Measurements from ENCODE around the gene KRTAP9-9. TPM values are rescaled to one million over a fixed set of nuclear protein-coding genes. Genes with fewer than 3 reads are reported as not detected.
"Not testable (repeated sequence)": the region's sequence is repeated elsewhere in the genome, so short reads cannot be mapped to it uniquely, and the experiment has no call there.

Gene KRTAP9-9
- total and polyA plus RNA-seq, 11 donors = not detected

DNA sequence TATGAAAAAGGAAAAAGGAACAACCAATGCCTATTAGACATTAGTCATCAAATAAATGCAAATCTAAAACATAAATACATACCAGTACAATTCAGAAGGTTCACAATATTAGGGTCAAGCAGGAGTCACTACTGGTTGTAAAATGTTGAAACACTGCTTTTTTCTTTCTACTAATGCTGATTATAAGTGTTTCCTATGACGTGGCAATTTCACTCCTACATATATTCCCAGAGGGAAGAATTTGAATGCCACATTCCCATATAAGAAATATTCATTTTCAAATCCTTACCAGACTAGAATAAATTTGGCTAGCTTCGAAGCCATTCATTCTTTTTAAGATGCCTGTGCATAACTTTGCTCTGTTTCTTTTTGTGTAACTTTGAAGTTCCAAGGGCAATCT lies 31.4 kb upstream of the KRTAP9-9 start:
- no peak overlapping the region for H3K27ac ChIP-seq
- peaks cover 0 to 11% (median 0%) of the 10 kb centered on the region in 9 donors for H3K27me3 ChIP-seq
- ATAC-seq (no peak), DNase-seq (no peak)
- peaks cover 0 to 5% (median 0%) of the 10 kb centered on the region in 12 donors for H3K9me3 ChIP-seq
- H3K4me3 ChIP-seq = no peak overlapping the region
- no peak for TF ChIP-seq POLR2A (IDR thresholded peaks at IDR 0.05)
- TF ChIP-seq, protein P1, sequence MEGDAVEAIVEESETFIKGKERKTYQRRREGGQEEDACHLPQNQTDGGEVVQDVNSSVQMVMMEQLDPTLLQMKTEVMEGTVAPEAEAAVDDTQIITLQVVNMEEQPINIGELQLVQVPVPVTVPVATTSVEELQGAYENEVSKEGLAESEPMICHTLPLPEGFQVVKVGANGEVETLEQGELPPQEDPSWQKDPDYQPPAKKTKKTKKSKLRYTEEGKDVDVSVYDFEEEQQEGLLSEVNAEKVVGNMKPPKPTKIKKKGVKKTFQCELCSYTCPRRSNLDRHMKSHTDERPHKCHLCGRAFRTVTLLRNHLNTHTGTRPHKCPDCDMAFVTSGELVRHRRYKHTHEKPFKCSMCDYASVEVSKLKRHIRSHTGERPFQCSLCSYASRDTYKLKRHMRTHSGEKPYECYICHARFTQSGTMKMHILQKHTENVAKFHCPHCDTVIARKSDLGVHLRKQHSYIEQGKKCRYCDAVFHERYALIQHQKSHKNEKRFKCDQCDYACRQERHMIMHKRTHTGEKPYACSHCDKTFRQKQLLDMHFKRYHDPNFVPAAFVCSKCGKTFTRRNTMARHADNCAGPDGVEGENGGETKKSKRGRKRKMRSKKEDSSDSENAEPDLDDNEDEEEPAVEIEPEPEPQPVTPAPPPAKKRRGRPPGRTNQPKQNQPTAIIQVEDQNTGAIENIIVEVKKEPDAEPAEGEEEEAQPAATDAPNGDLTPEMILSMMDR (IDR thresholded peaks at IDR 0.05) = no peak
- 55 to 66% (median 58%) methylated on average over 2 of the region's 2 CpGs for WGBS, 4 donors
- no peaks in the 10 kb centered on the region for H3K4me1 ChIP-seq
- H3K36me3 ChIP-seq = no peaks in the 10 kb centered on the region
- intact Hi-C loops (cut with DNase I) = no loop called here

DNA sequence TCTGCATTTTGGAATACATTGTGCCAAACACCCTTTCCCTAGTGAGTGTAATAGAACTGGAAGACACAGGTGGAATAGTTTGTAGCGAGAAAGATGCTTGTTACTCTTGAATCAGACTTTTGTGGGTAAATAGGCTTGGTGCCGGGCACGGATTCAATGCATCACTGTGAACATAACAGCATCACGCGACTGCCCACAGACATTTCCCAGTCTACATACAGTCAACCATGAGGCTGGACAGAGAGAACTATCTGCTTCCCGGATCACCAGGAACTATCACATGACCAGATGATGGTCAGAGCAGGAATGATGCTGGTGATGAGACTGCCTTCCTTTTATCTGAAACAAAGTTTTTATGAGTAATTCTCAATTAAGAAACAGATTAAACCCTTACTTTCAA lies 29.1 kb upstream of the KRTAP9-9 start:
- Histone ChIP-seq H3K9me3 (no peaks in the 10 kb centered on the region), H3K36me3 (no peaks in the 10 kb centered on the region), H3K4me1 (no peaks in the 10 kb centered on the region), H3K4me3 (no peak overlapping the region), H3K27ac (no peak overlapping the region), H3K27me3 (peaks cover 0 to 17% (median 0%) of the 10 kb centered on the region in 9 donors)
- WGBS, 4 donors = 92 to 95% (median 92%) methylated on average over 6 of the region's 6 CpGs
- intact Hi-C loops (cut with DNase I) = no loop called here
- no peak for DNase-seq
- TF ChIP-seq POLR2A (IDR thresholded peaks at IDR 0.05) = no peak
- TF ChIP-seq, protein P1 (IDR thresholded peaks at IDR 0.05) = no peak
- no peak for ATAC-seq

DNA sequence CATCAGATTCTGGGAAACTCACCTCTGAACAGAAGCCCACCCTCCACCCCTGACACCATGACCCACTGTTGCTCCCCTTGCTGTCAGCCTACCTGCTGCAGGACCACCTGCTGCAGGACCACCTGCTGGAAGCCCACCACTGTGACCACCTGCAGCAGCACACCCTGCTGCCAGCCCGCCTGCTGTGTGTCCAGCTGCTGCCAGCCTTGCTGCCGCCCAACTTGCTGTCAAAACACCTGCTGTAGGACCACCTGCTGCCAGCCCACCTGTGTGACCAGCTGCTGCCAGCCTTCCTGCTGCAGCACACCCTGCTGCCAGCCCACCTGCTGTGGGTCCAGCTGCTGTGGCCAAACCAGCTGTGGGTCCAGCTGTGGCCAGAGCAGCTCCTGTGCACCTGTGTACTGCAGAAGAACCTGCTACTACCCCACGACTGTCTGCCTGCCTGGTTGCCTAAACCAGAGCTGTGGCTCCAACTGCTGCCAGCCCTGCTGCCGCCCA lies 28.5 kb upstream of the KRTAP9-9 start, which contains the start of gene KRTAP9-2:
TSS of gene KRTAP9-2 (plus strand) at position 51 of the 498 bp plus-strand sequence. CDS start at position 58, 7 bp downstream.
- H3K36me3 ChIP-seq; H3K4me1 ChIP-seq; H3K4me3 ChIP-seq; DNase-seq; H3K9me3 ChIP-seq; ATAC-seq; H3K27ac ChIP-seq; intact Hi-C loops (cut with DNase I): not testable (repeated sequence)
- peaks cover 0 to 20% (median 0%) of the 10 kb centered on the region in 9 donors for H3K27me3 ChIP-seq
- 41 to 70% (median 60%) methylated on average over 2 to 3 of the region's 4 CpGs; no CpG with 5 or more reads in 1 of the 4 donors for WGBS, 4 donors

DNA sequence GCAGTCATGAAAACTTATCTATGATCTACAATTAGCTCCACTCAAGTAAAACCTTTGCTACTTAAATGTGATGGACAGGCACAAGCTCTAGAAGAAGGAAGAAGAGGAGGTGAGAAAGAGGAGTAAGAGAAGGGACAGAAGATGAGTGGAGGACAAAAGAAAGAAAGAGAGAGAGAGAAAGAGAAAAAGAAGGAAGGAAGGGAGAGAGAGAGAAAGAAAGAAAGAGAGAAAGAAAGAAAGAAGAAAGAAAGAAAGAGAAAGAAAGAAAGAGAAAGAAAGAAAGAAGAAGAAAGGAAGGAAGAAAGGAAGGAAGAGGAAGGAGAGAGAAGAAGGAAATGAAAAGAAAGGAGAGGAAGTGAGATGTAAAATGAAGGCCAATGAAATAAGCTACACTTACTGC lies 25.1 kb upstream of the KRTAP9-9 start:
- intact Hi-C loops (cut with DNase I) = no loop called here
- TF ChIP-seq, protein P1 (IDR thresholded peaks at IDR 0.05) = no peak
- no peak for TF ChIP-seq POLR2A (IDR thresholded peaks at IDR 0.05)
- ATAC-seq (no peak), DNase-seq (no peak)
- Histone ChIP-seq H3K27me3 (peaks cover 0 to 46% (median 6%) of the 10 kb centered on the region in 9 donors), H3K4me3 (no peak overlapping the region), H3K9me3 (no peaks in the 10 kb centered on the region), H3K36me3 (no peaks in the 10 kb centered on the region), H3K27ac (no peak overlapping the region), H3K4me1 (no peaks in the 10 kb centered on the region)

DNA sequence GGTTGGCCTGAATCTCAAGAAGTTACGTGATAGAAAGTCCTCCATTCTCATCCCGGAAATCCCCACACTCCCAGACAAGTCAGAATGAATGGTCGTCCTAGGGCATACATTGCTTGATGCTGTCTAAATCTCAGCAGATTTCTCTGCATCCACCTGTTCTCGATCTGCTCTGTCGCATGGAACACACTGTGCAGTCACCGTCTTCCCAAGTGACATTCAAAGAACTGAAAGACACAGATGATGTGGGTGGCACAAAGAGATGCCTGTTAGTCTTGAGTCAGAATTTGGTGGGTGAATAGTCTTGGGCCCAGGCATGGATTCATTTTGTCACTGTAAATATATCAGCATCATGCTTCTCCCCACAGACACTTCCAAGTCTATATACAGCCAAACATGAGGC lies 23.5 kb upstream of the KRTAP9-9 start:
- ATAC-seq (no peak), DNase-seq (no peak)
- Histone ChIP-seq H3K9me3 (no peaks in the 10 kb centered on the region), H3K4me3 (no peak overlapping the region), H3K4me1 (no peaks in the 10 kb centered on the region), H3K36me3 (no peaks in the 10 kb centered on the region), H3K27ac (no peak overlapping the region), H3K27me3 (peaks cover 0 to 35% (median 6%) of the 10 kb centered on the region in 9 donors)
- WGBS, 4 donors = 75 to 86% (median 85%) methylated on average over 6 of the region's 6 CpGs
- TF ChIP-seq POLR2A (IDR thresholded peaks at IDR 0.05) = no peak
- TF ChIP-seq, protein P1 (IDR thresholded peaks at IDR 0.05) = no peak
- intact Hi-C loops (cut with DNase I) = no loop called here

DNA sequence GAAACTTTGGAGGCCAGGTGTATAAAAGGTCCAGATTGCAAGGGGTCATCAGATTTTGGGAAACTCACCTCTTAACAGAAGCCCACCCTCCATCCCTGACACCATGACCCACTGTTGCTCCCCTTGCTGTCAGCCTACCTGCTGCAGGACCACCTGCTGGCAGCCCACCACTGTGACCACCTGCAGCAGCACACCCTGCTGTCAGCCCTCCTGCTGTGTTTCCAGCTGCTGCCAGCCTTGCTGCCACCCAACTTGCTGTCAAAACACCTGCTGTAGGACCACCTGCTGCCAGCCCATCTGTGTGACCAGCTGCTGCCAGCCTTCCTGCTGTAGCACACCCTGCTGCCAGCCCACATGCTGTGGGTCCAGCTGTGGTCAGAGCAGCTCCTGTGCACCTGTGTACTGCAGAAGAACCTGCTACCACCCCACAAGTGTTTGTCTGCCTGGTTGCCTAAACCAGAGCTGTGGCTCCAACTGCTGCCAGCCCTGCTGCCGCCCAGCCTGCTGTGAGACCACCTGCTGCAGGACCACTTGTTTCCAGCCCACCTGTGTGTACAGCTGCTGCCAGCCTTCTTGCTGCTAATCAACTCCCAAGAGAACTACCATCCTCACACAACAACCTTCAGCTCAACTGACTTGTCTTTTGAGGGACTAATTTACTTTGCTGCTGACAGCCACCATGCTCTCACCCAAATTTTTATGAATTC lies 22.6 kb upstream of the KRTAP9-9 start, which contains the start of gene KRTAP9-3:
TSS of gene KRTAP9-3 (plus strand) at position 51 of the 707 bp plus-strand sequence. CDS start at position 104, 53 bp downstream.
- WGBS, 4 donors = 76 to 100% (median 84%) methylated on average over 1 of the region's 1 CpG
- intact Hi-C loops (cut with DNase I); DNase-seq: not testable (repeated sequence)

DNA sequence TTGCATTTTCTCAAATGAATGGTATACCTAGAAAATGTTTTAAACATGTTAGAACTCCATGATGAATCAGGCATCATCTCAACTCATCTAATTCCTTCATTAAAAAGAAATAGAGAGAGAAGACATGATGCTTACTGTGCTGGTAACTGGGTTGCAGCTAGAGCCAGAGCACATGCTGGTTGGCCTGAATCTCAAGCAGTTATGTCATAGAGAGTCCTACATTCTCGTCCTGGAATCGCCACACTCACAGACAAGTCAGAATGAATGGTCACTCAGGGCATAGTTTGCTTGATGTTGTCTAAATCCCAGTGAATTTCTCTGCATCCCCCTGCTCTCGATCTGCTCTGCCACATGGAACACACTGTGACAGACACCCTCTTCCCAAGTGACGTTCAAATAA lies 18.1 kb upstream of the KRTAP9-9 start:
- not testable (repeated sequence) for DNase-seq, ATAC-seq
- WGBS, 4 donors = 63 to 68% (median 65%) methylated on average over 4 of the region's 4 CpGs

More for the DNA sequence above, 22.6 kb upstream of the KRTAP9-9 start, which contains the start of gene KRTAP9-3:
- H3K4me3 ChIP-seq, H3K9me3 ChIP-seq, H3K27ac ChIP-seq, ATAC-seq, H3K36me3 ChIP-seq, H3K4me1 ChIP-seq: not testable (repeated sequence)
- peaks cover 0 to 35% (median 6%) of the 10 kb centered on the region in 9 donors for H3K27me3 ChIP-seq

More for the DNA sequence above, 18.1 kb upstream of the KRTAP9-9 start:
- peaks cover 0 to 32% (median 4%) of the 10 kb centered on the region in 9 donors for H3K27me3 ChIP-seq
- H3K9me3 ChIP-seq; H3K27ac ChIP-seq; H3K4me1 ChIP-seq; H3K4me3 ChIP-seq; H3K36me3 ChIP-seq; intact Hi-C loops (cut with DNase I): not testable (repeated sequence)
